Measurements from ENCODE around the gene KRTAP12-4. TPM values are rescaled to one million over a fixed set of nuclear protein-coding genes. Genes with fewer than 3 reads are reported as not detected.
"Not testable (repeated sequence)": the region's sequence is repeated elsewhere in the genome, so short reads cannot be mapped to it uniquely, and the experiment has no call there.

Gene KRTAP12-4
- total and polyA plus RNA-seq, 2 donors (not counting 3 experiments of a cell fraction or from before 2014, with no cell fraction given), result not detected

DNA sequence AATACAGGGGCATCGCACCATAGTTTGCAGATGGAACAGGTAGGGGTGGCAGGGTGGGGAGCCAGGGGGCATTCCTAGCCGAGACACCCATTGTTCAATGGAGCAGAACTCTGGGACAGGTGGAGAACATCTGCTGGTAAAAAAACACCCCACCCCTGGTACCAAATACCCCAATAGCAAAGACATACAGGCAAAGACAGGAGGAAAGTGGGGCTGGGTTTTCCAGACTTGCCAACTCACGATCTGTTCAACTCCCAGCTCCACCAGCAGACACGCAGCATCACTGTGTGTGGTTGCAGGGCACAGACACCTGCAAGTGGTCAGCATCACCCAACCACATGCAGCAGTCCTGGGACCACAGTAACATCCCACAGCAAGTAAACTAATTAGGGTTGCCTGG is 42.9 kb downstream of the KRTAP12-4 start:
- TF ChIP-seq FOS (IDR thresholded peaks at IDR 0.05; ENCODE audit: borderline replicate concordance, insufficient read depth, low read length) (no peak), EZH2 (IDR thresholded peaks at IDR 0.05; ENCODE audit: borderline replicate concordance, low read depth, low read length, severe bottlenecking) (no peak), GATA2 (IDR thresholded peaks at IDR 0.05; ENCODE audit: insufficient read depth, insufficient read length, low read depth, low read length) (no peak), MYC (IDR thresholded peaks at IDR 0.05; ENCODE audit: low read depth, low read length) (no peak), POLR2AphosphoS5 (IDR thresholded peaks at IDR 0.05; ENCODE audit: insufficient read depth, low read depth, low read length) (no peak), POLR2A (IDR thresholded peaks at IDR 0.05; ENCODE audit: low read depth, low read length) (no peak), JUN (IDR thresholded peaks at IDR 0.05; ENCODE audit: borderline replicate concordance, insufficient read depth, insufficient read length, low read depth) (no peak)
- TF ChIP-seq, protein P1, sequence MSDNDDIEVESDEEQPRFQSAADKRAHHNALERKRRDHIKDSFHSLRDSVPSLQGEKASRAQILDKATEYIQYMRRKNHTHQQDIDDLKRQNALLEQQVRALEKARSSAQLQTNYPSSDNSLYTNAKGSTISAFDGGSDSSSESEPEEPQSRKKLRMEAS (IDR thresholded peaks at IDR 0.05; ENCODE audit: insufficient read depth, insufficient read length), result no peak
- TF ChIP-seq, protein P2, sequence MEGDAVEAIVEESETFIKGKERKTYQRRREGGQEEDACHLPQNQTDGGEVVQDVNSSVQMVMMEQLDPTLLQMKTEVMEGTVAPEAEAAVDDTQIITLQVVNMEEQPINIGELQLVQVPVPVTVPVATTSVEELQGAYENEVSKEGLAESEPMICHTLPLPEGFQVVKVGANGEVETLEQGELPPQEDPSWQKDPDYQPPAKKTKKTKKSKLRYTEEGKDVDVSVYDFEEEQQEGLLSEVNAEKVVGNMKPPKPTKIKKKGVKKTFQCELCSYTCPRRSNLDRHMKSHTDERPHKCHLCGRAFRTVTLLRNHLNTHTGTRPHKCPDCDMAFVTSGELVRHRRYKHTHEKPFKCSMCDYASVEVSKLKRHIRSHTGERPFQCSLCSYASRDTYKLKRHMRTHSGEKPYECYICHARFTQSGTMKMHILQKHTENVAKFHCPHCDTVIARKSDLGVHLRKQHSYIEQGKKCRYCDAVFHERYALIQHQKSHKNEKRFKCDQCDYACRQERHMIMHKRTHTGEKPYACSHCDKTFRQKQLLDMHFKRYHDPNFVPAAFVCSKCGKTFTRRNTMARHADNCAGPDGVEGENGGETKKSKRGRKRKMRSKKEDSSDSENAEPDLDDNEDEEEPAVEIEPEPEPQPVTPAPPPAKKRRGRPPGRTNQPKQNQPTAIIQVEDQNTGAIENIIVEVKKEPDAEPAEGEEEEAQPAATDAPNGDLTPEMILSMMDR (IDR thresholded peaks at IDR 0.05; ENCODE audit: extremely low read depth in 1 of 2, insufficient read depth in 1 of 2, low read depth in 1 of 2, low read length in 2 of 2), result no peak
- Histone ChIP-seq H3K9ac (replicated peaks; ENCODE audit: extremely low read depth, insufficient read depth, low read length) (no peak overlapping the region), H3K4me3 (replicated peaks in 1 of 3; ENCODE audit: insufficient read depth in 1 of 3, low read depth in 1 of 3, low read length in 3 of 3) (no peak overlapping the region), H3K9me1 (replicated peaks; ENCODE audit: control insufficient read depth, extremely low read depth, insufficient read depth, low read length) (no peaks in the 10 kb centered on the region), H2AFZ (ENCODE audit: low read depth, low read length) (no peak overlapping the region), H3K9me3 (replicated peaks; ENCODE audit: control insufficient read depth, insufficient read depth, low read length) (peaks cover 5% of the 10 kb centered on the region), H4K20me1 (replicated peaks; ENCODE audit: control insufficient read depth, extremely low read depth, insufficient read depth, low read length) (no peaks in the 10 kb centered on the region), H3K27ac (ENCODE audit: insufficient read depth, low read depth, low read length) (no peak overlapping the region), H3K79me2 (ENCODE audit: control insufficient read depth, insufficient read depth, low read length) (no peaks in the 10 kb centered on the region), H3K27me3 (ENCODE audit: control insufficient read depth in 2 of 2, insufficient read depth in 2 of 2, low read length in 2 of 2) (peaks cover 0 to 1% of the 10 kb centered on the region in 2 experiments), H3K36me3 (ENCODE audit: control insufficient read depth in 2 of 2, extremely low read depth in 1 of 2, insufficient read depth in 2 of 2, low read length in 2 of 2) (no peaks in the 10 kb centered on the region), H3K4me1 (ENCODE audit: control insufficient read depth, extremely low read depth, insufficient read depth, low read length) (no peaks in the 10 kb centered on the region), H3K4me2 (ENCODE audit: insufficient read depth, low read length) (no peak overlapping the region)
- BruUV-seq (replicated peaks), result no TSS peak
- DNase-seq (ENCODE audit: low read depth, low spot score) (no peak), FAIRE-seq (no peak)
- POLR2A ChIA-PET, result no interaction called here
- intact Hi-C loops (cut with micrococcal nuclease), result no loop called here
- dilution Hi-C loops (cut with MboI; ENCODE audit: extremely low pct_ligation_motif_present, low sequenced_read_pairs), result no loop called here
- CTCF ChIA-PET, result no interaction called here

DNA sequence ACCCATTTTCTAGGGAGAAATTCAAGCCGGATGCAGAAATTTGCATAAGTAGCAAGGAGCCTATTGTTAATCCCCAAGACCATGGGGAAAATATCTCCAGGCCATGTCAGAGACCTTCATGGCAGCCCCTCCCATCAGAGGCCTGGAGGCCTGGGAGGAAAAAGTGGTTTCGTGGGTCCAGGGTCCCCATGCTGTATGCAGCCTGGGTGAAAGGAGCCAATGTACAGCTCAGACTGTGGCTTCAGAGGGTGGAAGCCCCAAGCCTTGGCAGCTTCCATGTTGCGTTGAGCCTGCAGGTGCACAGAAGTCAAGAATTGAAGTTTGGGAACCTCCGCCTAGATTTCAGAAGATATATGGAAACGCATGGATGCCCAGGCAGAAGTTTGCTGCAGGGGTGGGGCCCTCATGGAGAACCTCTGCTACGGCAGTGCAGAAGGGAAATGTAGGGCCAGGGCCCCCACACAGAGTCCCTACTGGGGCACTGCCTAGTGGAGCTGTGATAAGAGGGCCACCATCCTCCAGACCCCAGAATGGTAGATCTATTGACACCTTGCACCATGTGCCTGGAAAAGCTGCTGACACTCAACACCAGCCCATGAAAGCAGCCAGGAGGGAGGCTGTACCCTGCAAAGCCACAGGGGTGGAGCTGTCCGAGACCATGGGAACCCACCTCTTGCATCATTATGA is 44.2 kb downstream of the KRTAP12-4 start:
- dilution Hi-C loops (cut with MboI; ENCODE audit: extremely low pct_ligation_motif_present, low sequenced_read_pairs); POLR2A ChIA-PET; H3K4me1 ChIP-seq (ENCODE audit: control insufficient read depth, extremely low read depth, insufficient read depth, low read length): not testable (repeated sequence)

More for the DNA sequence above, 44.2 kb downstream of the KRTAP12-4 start:
- H3K27me3 ChIP-seq (ENCODE audit: control insufficient read depth in 2 of 2, insufficient read depth in 2 of 2, low read length in 2 of 2); H3K4me3 ChIP-seq (replicated peaks in 1 of 3; ENCODE audit: insufficient read depth in 1 of 3, low read depth in 1 of 3, low read length in 3 of 3); H3K36me3 ChIP-seq (ENCODE audit: control insufficient read depth in 2 of 2, extremely low read depth in 1 of 2, insufficient read depth in 2 of 2, low read length in 2 of 2); H3K4me2 ChIP-seq (ENCODE audit: insufficient read depth, low read length); H4K20me1 ChIP-seq (replicated peaks; ENCODE audit: control insufficient read depth, extremely low read depth, insufficient read depth, low read length); DNase-seq (ENCODE audit: low read depth, low spot score); H3K79me2 ChIP-seq (ENCODE audit: control insufficient read depth, insufficient read depth, low read length); H3K9me1 ChIP-seq (replicated peaks; ENCODE audit: control insufficient read depth, extremely low read depth, insufficient read depth, low read length); BruUV-seq (replicated peaks); H3K9me3 ChIP-seq (replicated peaks; ENCODE audit: control insufficient read depth, insufficient read depth, low read length); FAIRE-seq; H3K27ac ChIP-seq (ENCODE audit: insufficient read depth, low read depth, low read length); H2AFZ ChIP-seq (ENCODE audit: low read depth, low read length); H3K9ac ChIP-seq (replicated peaks; ENCODE audit: extremely low read depth, insufficient read depth, low read length); intact Hi-C loops (cut with micrococcal nuclease); CTCF ChIA-PET: not testable (repeated sequence)
